Activated CD4-positive, alpha-beta T cell treated with anti-CD3 and anti-CD28 coated beads, Interleukin-2, amount 50 U/mL, for 24 hours (primary cell): ENCODE data around the gene FERMT3.
A peak's percentile ranks its signal among the peaks of the same experiment; 100 is the strongest.
"Not testable (repeated sequence)": the region's sequence is repeated elsewhere in the genome, so short reads cannot be mapped to it uniquely, and the experiment has no call there.

Experiments
- DNase-seq, 2 donors: peaks; one replicate each; pipeline ENCODE4 v3.0.0-alpha.2; 2020; ENCODE audit warnings: low read depth in 1 of 2, low spot score in 1 of 2

Gene FERMT3

GRCh38 chr11:64206457-64207255 is at the start of gene FERMT3:
TSS of gene FERMT3 (plus strand) at chr11:64206721. CDS start at chr11:64207365, 644 bp downstream.
- peak in 1 of 2 donors; percentile 71 for DNase-seq

DNA sequence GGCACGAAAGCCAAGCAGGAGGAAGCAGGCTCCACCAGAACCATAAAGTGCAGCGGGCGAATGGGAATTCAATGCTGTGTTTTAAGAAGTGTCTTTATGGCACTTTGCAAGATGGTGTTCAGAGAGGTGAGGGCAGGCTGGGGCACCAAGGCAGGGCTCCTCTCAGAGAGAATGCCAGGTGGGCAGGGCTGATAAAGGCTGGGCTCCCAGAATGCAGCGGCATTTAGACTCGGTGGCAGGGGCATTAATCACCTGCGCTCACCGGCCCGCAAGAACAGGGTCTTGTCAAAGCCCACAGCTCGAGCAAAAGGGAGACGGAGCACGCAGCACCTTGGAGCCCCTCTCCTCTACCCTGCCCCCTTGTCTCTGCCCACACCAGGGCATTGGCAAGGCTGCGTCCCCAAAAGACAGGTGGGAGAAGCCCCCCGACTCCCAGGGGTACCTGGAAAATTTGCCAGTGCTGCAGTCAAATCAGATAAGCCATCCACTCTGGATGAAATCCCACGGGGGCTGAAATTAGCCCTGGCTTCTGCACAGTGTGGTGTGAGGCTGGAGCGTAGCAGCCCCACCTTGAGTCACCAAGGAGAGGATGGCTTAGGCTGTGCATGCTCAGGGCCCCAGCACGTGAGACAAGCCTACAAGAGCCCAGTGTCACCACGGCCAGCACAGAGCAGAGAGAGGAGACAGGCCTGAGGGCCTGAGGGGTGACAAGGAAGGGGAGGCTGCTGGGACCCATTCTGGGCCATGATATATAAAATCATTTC is 48.7 kb upstream of the FERMT3 start:
- DNase-seq = no peak

GRCh38 chr11:64161037-64161436 is 45.5 kb upstream of the FERMT3 start:
- no peak for DNase-seq

DNA sequence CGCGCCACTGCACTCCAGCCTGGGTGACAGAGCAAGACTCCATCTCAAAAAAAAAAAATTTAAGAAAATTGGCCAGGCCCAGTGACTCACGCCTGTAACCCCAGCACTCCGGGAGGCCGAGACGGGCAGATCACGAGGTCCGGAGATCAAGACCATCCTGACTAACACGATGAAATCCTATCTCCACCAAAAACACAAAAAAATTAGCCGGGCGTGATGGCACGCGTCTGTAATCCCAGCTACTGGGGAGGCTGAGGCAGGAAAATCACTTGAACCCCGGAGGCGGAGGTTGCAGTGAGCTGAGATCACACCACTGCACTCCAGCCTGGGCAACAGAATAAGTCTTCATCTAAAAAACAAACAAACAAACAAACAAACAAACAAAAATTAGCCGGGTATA is 43.8 kb upstream of the FERMT3 start:
- not testable (repeated sequence) for DNase-seq

DNA sequence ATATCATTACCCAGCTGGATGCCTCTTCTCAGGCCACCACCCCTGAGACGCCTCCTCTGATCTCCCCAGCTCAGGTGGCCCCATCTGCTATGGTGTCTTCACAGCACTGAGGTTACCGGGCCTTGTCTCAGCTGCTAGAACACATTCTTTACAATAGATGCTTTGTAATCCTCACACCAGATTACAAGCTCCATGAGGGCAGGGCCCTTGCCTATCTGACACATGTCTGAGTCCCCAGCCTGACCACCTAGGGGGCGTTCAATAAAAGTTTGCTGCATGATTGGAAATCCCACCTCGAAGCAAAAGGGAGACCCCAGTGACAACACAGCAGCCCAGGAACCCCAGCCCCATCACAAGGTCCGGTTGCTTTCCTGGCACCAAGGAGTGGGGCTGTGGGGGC is 42.6 kb upstream of the FERMT3 start:
- DNase-seq = no peak

DNA sequence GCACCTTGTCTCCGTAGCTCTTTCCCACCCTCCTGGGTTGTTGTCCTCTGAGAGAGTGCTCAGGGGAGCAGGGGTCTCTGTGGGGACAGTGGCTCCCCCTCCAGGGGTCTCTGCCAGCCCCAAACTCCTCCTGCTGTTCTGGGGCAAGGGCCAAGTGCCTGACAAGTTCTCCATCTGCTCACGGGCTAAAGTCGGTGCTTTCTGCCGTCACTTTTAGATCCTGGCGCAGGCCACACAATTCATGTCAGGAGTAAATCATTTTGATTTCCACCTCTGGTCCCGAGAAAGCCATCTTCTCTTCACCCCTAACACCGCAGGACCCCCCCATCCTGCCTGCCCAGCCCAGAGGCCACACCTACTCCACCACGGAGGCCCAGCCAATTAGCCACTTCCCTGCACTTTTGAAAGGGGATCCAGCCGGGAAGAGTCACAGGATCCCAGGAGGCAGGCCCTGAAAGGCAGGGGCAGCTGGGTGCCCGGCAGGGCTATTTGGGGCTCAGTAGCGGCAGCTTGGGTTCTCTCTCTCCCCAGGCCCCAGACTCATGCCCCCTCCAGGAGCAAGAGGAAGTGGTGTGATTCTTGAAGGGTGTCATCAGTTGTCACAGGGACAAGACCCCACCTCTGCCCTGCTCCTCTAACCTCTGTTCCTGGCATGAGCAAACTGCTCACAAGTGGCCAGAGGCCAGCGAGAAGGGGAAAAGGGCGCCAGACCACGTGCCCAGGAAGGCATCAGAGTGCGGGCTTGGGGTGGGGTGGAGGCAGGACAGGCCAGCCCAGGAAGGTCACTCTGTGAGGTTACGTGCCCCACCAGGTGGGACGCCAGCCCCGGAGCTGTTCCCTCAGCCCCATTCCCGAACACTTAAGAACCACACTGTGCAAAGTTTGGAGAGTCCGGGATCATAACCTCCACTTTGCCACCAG is 41.9 kb upstream of the FERMT3 start:
- DNase-seq = no peak

DNA sequence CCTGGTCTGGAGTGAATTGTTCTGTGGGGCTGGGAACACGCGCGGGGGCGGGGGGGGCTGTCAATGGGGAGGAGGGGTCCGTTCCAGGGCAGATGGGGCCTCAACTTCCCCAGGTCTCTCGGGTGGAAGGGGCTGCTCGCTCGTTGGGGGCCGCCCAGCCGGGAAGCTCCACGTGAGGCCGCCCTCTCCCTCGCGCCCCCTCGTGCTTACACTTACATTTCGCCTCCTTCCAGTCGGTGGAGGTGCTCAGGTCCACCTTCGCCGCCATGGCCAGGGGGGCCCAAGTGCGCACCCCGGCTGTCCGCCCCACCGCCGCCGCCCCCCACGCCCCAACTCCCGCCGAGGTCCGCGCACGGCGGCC is 41.1 kb upstream of the FERMT3 start:
- no peak for DNase-seq

DNA sequence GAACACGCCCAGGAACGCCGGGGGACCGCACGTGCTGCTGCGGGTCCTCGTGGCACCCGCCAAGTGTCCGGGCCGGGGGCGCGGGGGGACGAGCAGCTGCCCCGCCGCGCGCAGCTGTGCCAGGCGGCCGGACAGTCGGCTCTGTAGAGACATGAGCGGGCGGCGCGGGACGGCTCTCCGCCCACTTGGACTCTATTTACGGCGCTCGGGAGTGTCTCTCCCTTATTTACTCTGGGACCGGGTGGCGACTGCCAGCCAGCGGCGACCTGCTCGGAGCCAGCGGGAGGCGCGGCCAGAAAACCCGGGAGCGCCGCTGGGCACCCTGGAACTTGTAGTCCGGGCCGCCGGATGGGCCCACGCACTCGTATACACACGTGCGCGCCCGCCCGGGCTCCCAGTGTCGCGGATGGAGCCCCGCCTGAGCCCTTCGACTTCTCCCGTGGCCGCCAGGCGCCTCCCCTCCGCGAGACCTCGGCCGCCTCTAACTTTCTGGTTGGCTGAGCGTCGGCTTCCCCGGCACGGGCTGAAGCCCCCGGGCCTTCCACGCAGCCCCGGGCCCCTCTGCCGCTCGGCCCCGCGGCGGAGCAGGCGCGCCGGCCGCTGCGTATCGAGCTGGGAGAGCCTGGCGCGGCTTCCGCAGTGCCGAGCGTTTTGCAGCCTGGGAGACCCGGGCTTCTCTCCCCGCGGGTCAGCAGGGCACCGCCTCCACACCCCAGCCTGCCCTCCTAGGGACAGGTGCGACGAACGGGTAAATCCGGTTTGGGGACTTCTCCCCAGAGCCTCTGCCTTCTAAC is 40.5 kb upstream of the FERMT3 start, which contains the start of gene MACROD1:
Gene MACROD1, minus strand, starts transcription at position 272 of the 794 bp plus-strand sequence. Its CDS starts 119 bp downstream, at position 153.
- DNase-seq = peak; percentile 77 to 79

GRCh38 chr11:64170419-64170818 is 36.1 kb upstream of the FERMT3 start:
- no peak for DNase-seq

GRCh38 chr11:64173616-64174355 is 32.7 kb upstream of the FERMT3 start:
- no peak for DNase-seq

DNA sequence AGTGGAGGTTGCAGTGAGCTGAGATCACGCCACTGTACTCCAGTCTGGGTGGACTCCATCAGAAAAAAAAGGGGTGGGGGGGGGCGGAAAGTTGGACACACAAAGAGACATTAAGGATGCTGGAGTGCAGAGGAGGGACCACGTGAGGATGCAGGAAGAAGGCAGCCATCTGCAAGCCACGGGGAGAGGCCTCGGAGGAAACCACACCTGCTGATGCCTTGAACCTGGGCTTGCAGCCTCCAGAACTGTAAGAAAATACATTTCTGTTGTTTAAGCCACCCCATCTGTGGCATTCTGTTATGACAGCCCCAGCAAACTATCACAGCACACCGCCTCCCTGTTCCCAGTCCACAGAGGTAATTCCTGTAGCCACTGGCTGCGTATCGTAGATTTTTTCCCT is 29.8 kb upstream of the FERMT3 start:
- DNase-seq = no peak

DNA sequence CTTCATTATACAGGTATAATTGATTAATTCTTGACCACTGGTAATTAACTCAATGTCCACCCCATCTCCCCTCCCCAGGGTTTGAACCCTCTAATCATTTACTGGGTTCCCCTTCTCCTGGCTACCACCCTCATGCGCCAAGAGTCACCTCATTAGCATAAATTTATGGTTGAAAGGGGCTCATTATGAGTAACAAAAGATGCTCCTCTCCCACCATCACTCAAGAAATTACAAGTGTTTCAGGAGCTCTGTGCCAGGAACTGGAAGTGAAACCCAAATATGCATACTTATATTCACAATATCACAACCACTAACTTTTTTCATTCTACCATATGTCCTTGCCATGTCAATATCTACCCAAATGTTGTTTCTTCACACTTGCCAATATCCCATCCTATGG is 28.3 kb upstream of the FERMT3 start:
- no peak for DNase-seq

DNA sequence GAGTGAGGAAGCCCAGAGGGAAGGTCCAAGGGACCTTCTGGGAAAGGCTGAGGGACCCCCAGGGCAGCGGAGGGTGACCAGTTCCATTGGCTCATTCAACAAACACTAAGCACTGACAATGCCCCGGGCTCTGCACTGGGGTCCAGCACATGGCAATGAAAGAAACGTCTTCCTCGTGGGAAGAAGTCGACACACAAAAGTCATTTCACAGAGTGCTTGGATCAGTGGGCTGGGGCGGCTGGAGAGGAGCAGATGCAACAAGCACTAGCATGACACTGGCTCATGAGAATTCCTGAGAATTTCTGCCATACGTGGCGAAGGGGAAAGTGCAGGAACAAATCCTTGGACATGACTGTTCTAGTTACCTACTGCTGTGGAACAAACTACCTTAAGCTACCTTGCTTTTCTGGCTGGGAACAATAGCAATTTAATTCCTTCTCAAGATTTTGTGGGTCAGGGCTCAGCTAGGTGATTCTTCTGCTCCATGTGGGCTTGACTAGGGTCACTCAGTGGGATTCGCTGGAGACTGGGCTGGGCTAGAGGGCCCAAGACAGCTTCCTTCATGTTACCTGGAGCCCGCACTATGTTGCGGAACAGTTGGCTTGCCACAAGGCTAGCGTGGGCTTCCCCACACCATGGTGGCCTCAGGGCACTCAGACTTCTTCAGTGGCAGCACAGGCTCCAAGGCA is 27.4 kb upstream of the FERMT3 start:
- DNase-seq = no peak

GRCh38 chr11:64180891-64181290 is 25.6 kb upstream of the FERMT3 start:
- DNase-seq = no peak

- DNase-seq = peak in 1 of 2 donors; percentile 21
These were observed 24.8 kb upstream of the FERMT3 start for GRCh38 chr11:64181506-64182411.

- DNase-seq = no peak
These were observed 22.6 kb upstream of the FERMT3 start for GRCh38 chr11:64183890-64184289.

DNA sequence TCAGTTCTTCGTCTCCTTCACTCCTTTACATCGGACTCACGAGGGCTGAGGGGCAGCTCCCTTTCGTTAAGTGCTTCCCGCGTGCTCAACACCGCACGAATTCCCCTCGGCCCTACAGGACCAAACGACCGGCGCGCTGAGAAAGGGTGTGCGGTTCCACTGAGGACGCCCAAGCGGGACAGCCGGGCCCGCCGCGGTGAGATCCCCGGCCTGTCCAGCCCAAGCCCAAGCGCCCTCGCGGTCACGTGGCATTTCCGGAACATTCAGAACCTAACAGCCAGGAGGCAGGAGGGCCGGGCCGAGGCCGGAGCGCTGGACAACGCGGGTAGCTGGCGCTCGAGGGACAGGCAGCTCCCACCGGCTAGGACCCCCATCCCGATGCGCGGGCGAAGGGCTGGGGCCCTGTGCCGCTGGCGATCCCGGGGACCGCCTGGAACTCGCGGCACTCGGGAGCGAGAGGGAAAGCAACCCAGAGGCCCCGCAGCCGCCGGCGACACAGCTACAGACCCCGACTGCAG is 21.3 kb upstream of the FERMT3 start:
- peak in 1 of 2 donors; percentile 16 for DNase-seq
